Stimulated activated CD8-positive, alpha-beta memory T cell treated with anti-CD3 and anti-CD28 coated beads, Interleukin-15, amount 100 ng/mL, for 1 hour (primary cell): ENCODE measurements around the gene PAPOLB.
"Not testable (repeated sequence)": the region's sequence is repeated elsewhere in the genome, so short reads cannot be mapped to it uniquely, and the experiment has no call there.

Source experiments
- DNase-seq: peaks from one replicate; pipeline ENCODE4 v3.0.0-alpha.2; 2020; ENCODE audit warnings: low read depth

Gene PAPOLB

DNA sequence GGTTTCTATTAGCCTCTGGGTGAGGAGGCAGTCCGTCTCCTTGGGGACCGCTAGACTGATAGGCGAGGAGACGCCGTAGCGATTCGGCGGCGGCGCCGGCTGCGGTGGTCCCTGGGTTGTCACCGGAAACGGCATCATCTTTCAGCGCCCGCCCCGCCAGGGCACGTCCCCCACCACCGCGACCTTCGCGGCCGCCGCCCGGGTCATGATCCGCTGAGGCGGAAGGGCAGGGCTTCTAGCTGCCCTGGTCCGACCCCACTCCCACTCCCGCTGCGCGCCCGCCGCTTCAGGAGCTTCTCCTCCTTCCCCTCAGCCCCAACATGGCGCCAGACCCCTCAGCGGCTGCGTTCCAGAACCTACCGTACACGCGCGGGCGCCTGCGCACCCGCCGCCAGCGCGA is at the start of gene PAPOLB:
Gene PAPOLB (minus strand): TSS at position 358 of the 400 bp plus-strand sequence. CDS start 220 bp downstream, at position 138.
- DNase-seq, result no peak

DNA sequence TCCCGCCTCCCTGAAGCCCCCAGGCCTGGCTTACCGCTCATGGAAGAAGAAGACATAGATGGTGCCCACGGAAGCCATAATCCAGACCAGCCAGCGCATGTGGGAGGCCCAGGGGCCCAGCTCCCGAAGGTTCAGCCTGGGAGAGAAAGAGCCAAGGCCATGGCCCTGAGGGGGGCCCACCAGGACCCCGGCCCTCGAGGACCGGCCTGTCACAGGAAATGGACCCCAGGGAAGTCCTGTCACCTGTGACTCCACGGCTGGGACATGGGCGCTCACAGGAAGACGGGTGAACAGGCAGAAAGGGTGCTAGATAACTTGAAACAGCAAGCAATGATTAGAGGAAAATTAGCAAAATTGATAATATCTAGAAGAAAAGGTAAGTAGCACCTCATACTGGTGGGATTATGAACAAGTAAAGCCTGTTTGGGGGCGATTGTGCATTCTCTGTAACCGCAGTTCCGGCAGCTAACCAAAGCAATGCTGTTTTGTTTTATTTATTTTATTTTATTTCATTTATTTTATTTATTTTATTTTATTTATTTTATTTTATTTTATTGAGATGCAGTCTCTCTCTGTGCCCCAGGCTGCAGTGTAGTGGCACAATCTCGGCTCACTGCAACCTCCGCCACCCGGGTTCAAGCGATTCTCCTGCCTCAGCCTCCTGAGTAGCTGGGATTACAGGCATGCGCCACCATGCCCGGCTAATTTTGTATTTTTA is 49.4 kb upstream of the PAPOLB start:
- no peak for DNase-seq

DNA sequence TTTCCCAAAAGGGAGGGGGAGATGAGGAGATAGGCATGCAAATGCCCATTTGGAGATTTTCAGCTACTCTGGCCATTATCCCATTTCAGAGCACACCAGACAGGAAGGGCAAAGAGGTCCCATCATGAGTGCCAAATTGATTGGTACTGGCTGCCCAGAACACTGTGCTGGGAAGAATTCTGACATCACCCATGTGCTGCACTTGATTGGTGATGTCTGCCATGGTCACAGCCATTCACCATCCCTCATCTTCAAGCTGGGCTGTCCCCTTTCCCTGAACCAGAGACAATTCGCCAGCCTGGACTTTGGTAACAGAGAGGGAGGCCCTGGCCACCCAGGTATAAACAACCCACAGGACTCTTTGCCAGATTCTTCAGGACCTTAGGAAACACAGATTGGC is 44.9 kb upstream of the PAPOLB start:
- DNase-seq, result no peak

DNA sequence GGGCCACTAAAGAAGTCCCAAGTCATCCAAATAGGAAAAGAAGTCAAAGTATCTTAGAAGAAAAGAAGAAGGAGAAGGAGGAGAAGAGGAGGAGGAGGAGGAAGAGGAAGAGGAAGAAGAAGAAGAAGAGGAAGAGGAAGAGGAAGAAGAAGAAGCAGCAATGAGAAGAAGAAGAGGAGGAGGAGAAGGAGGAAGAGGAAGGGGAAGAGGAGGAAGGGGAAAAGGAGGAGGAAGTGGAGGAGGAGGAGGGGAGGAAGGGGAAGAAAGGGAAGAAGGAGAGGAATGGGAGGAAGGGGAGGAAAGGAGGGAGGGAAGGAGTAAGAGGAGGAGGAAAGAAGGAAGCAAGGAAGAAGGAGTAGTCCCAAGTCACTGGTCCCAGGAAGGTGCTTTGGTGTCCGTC is 43.3 kb upstream of the PAPOLB start:
- DNase-seq, result no peak

DNA sequence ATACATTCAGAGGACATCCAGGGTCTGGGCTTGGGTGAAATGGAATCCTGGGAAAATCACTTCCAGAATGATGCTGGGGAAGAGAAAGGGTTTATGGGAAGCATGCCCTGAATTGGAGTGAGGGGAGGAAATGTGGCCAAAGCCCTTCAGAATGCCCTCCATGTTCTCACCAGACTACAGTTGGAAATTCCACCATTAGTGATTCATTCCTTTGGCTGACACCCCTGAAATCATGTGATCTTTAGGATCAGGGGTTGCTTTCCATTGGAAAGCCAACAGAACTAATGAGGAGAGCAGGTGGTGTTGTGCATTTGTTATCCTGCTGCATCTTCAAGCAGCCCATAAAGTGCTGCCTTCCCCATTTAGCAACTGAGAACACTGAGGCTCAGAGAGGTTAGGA is 42.5 kb upstream of the PAPOLB start:
- DNase-seq, result no peak

DNA sequence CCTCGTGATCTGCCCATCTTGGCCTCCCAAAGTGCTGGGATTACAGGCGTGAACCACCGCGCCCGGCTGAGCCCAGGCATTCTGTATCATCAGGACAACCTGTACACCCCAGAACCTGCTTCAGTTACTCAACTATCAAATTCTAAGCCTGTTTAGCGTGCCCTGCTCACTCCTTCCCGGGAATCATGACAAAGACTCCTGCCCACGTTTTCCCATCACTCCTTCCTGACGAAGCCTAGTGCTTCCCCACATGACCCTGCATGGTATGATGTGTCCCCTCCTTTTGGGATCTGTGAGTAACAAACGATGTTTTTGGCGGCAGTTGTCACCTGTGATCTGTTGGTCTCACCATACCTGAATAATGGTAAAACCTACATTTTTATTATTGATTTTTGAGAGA is 33.9 kb upstream of the PAPOLB start:
- DNase-seq, result no peak

DNA sequence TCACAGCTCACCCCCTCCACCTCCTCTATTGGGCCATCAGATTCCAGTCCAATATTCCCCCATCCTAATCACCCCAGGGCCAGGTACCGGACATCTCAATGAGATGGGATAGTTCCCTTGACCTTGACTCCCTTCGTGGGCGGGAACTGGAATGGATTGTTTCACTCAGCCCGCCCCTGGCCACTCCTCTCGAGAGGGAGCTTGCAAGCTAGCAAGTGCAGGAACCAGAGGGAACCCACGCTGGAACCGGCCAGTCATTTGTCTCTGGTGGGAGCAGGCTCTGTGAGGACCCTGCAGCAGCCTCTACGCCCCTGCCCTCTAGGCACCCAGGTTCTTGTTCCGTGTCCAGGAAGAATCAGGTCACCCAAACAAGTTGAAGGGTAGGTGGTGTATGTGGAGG is 32.7 kb upstream of the PAPOLB start:
- DNase-seq, result no peak

DNA sequence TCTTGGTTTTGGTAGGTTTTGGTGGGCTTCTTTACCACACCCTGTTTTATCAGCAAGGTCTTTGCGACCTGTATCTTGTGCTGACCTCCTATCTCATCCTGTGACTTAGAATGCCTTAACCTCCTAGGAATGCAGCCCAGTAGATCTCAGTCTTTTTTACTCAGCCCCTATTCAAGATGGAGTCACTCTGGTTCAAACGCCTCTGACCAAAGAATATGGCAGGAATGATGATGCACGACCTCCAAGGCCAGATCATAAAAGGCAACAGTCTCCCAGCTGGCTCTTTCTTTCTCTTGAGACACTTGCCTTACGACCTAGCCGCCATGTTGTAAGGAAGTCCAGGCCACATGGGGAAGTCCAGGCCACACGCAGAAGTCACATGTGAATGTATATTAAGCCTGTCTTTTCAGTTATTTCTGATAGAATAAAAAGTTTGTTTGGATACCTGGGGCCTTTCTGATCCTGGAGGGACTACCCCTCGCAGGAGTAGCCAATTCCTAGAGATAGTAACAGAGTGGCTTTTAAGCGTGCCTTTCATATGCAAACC is 32.2 kb upstream of the PAPOLB start:
- DNase-seq, result no peak

DNA sequence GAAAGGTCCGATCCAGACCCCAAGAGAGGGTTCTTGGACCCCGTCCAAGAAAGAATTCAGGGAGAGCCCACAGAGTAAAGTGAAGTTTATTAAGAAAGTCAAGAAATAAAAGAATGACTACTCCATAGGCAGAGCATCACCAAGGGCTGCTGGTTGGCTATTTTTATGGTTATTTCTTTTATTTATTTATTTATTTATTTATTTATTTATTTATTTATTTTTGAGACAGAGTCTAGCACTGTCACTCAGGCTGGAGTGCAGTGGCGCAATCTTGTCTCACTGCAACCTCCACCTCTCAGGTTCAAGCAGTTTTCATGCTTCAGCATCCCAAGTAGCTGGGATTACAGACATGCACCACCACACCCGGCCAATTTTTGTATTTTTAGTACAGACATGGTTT is 31.4 kb upstream of the PAPOLB start:
- DNase-seq, result not testable (repeated sequence)

DNA sequence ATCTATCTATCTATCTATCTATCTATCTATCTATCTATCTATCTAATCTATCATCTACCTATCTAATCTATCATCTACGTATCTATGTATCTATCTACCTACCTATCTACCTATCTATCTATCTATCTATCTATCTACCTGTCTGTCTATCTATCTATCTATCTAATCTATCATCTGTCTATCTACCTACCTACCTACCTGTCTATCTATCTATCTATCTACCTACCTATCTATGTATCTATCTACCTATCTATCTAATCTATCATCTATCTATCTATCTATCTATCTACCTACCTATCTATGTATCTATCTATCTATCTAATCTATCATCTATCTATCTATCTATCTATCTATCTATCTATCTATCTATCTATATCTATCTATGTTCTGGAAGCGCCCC is 29.7 kb upstream of the PAPOLB start:
- not testable (repeated sequence) for DNase-seq

DNA sequence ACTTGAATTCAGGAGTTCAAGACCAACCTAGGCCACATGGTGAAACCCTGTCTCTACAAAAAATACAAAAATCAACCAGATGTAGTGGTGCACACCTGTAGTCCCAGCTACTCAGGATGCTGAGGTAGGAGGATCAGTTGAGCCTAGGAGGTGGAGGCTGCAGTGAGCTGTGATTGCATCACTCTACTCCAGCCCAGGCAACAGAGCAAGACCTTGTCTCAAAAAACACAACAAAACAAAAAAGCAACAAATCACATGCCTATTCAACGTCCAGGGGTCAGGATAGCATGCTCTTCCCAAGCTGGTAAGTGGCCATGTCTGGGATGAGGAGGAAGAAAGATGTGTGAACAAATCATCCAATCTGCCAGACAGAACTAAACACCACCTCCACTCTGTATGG is 27.9 kb upstream of the PAPOLB start:
- no peak for DNase-seq

DNA sequence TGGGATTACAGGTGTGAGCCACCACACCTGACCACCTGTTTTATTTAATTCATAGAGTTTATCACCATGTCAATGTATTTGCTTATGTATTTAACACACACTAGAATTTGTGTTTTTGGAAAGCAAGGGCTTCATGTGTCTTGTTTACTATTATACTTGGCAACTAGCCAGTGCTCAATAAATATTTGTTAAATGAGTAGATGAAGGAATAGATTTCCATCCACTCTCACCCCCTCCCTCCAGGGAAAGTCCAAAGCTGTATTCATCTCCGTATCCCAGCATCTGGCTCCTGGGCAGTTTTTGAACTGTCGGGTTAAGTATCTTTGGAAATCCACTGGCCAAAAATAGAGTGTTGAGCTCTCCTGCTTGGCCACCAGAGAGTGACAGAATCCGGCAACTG is 26.3 kb upstream of the PAPOLB start:
- no peak for DNase-seq

DNA sequence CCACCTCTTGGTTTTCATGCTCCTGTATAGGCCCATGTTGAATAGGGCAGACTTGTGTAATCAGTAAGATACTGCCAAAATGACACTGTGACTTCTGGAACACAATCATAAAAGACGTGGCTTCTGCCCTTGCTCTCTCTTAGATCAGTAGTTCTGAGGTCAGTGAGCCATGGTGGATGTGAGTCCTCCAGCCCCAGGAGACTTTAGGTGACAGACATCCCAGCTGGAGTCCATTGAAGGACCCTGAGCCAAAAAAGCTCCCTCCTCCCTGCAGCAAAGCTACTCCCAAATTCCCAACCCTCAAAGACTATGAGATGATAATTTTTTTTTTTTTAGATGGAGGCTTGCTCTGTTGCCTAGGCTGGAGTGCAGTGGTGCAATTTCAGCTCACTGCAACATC is 24.8 kb upstream of the PAPOLB start:
- no peak for DNase-seq

DNA sequence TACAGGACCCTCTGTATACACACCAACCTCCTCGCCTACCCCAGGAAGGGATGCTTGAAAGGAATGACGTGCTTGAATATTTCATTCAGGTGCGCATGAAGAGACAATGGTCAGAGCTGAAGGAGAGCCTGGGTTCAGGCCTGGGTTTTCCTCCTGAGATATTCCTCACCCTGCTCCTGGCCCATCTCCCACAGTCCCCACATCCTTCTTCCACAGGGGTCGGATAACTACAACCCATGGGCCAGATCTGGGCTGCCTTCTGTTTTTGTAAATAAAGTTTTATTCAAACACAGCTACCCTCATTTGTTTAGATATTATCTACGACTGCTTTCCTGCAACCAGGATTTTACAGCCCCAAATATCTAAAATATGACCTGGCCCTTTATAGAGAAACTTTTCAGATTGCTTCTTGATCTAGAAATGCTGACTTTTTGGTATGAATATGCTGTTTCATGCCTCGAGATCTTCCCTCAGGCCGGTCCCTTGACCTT is 23.5 kb upstream of the PAPOLB start:
- no peak for DNase-seq

DNA sequence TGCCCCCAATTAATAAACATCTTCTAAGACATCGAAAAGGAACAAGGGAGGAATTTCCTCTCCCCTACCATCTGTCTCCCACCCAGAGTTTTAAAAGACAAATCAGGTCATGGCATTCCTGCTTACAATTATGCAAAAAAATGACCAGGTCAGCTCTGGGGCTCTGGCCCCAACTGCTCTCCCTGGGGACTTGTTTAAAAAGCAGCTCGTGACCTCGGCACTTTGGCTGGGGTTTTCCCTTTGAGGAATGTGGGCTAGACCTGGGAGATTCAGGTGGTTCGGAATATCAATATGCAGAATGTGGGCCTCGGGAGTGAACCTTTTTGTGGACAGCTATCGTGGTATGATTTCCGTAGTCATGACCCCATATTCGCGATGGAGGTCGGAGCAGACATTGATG is 22.3 kb upstream of the PAPOLB start:
- DNase-seq, result no peak

DNA sequence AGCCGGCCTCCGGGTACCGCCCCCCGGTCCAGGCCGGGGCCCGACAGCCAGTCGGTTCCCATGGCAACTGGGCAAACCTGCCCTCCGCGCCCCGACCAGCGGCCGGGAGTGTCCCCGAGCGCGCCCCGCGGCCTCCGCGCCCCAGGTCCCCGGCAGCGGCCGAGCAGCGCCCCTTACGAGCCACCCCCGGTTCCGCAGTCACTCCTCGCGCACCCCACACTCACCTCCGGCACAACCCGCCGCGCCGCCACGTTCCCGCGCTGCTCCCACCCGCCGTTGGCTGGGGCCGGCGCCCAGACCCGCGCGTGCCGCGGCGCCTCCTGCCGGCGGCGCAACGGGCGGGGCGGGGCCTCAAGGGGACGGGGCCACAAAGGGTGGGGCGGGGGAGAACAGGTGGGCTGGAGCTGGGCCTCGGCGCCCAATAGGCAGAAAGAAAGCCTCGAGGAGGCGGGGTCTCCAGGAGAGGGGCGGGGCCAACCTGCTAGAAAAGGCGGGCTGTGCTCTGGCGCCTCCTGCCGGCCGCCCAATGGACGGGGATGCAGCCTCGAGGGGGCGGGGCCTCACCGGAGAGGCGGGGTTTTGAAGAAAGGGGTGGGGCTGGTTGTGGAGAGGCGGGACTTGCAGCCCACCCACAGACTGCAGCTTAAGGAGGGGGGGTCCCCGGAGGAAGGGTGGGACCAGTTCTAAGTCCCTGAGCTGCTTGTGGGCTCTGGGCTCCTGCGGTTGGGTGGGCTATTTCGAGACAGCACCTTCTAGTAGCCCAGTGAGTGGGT is 21.7 kb upstream of the PAPOLB start, which contains the start of gene RADIL:
Gene RADIL (minus strand): TSS at position 345 of the 773 bp plus-strand sequence. CDS start 5,577 bp downstream, outside the sequence.
- DNase-seq, result peak; percentile 64

DNA sequence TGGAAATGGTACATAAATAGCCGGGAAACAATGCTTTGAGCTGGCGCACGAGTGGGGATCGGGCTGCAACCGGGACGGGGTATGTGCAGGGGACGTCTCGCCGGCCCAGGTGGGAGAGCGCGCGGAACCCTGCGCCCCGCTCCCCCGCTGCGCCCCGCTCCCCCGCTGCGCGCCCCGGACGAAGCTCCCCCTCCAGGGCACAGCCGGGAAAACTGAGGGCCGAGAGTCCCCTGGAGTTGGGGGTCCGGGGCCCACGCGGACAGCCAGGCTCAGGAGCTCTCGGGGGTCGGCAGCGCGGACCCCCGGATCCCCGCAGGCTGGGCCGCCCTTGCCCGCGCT is 21.2 kb upstream of the PAPOLB start:
- DNase-seq, result no peak

DNA sequence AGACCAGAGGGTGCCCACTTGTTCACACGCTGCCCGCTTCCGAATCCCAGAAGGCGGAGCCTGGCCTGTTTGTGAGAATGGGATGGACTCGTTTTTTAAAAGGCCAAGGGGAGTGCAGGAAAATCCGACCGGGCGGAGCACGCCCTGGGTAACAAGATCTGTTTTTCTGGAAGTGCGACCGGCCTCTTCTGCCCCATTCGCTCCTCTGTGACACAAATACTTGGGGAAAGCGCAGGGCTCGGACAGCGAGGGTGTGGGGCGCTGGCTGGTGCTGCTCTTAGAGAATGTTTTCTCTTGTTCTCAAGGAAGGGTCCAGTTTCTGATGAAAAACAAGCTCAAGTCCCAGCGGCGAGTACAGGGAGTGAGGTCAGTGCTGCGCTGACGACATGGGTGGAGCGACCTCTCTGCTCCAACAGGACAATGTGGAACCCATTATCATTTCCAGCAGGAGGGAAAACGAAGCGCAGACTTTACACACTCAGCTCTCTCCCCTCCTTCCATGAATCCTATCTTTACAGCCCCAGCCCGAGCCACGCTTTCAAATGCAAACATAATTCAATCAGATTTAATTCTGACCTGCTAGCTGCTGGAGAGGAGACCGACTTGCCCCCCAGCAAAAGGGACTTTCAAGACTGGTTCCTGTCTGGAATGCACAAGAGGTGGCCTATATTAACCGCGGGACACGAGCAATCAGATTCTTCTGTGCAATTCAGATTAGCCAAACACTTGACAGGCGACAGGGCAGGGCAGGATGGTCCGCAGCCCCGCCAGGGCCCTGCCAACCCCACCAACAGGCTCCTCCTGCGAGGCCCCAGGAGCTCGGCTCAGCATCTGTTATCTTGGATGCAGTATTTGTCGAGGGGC is 20.6 kb upstream of the PAPOLB start:
- no peak for DNase-seq

DNA sequence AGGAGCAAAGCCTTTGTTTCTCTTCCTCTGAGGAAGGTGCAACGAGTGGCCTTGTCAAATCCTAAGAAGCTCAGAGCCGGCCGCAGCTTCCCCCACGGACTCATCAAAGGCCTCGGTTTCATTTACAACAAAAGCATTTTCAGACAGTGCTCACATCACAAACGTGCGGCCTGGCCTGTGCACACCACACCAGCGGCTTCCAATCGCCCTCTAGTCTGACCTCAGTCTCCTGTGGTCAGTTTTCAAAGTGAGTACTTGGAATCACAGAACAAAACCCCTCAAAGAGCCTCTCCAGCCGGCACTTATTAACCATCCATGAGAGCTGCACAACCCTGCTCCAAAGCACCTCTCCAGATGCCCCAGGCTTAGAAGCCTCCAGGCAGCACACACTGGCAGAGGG is 18.4 kb upstream of the PAPOLB start:
- DNase-seq, result no peak

DNA sequence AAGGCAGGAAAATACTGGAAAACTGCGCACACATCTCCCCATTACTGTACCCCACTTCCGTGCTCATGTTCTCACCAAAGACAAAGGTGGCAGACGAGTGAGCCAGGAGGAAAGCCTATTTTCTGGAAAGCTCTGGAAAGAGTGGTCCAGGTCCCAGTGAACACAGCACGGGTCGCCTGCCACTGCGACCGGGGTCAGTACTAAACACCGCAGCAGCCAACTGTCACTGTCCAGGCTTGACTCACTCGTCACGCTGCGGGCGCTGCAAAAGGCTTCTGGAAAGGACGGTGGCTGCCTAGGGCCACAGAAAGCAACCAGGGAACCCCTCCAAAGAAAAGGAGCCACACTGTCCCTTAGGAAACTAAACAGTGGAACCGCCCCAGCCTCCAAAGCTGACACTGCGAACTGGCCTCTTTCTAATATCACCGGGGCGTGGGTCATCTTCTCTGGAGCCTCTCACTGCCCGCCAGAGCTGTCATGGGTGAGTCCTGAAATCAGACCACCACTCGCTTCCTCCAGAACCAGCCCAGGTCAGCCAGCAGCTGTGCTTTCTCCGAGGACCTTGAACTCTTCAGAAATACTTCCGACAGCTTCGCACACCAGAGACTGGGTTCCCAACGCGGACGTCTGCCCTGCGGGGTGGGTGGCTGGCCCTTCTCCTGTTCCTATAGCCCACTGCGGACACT is 17.7 kb upstream of the PAPOLB start:
- no peak for DNase-seq
